ENCODE data around the gene CRBN. TPM values are rescaled to one million over a fixed set of nuclear protein-coding genes. Genes with fewer than 3 reads are reported as not detected.

Gene CRBN
- total and polyA plus RNA-seq, 9 of the 15 experiments (the other 6 are each of a cell fraction or from before 2014, with no cell fraction given), result 40.8 to 331 (median 57.4) TPM

DNA sequence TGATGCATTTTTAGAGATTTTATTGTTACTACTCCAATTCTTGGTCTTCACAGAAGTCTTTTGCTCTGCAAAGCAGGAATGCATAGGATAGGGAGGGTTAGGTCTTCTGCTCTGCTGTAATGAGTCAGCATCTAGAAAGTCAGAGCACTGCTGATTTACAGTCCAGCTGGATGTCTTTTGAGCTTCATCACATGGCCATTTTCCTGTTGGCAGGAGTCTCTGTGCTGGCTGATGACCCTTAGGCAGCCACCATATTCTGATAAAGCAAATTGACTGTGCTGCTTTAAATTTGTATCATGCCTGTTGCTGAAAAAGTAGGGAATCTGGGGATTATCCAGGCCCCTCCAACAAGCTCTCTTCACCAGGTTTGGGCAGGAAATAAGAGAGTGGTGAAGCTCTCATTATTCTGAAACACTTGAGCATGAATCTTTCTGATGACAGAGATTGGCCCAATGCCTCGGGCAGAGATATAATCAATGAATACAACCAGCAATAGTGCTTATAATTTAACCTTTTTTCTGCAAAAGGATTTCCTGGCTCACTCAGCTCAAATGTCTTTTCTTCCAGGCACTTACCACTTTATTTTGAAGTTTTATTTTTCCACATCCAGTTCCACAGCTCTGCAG lies 9.7 kb upstream of the CRBN start (continued):
- TF ChIP-seq ZNF76 (CRISPR knock-in tag; IDR thresholded peaks at IDR 0.05; ENCODE audit: borderline replicate concordance), result no peak
- no peak for TF ChIP-seq HLTF (IDR thresholded peaks at IDR 0.05)
- TF ChIP-seq, protein P1, sequence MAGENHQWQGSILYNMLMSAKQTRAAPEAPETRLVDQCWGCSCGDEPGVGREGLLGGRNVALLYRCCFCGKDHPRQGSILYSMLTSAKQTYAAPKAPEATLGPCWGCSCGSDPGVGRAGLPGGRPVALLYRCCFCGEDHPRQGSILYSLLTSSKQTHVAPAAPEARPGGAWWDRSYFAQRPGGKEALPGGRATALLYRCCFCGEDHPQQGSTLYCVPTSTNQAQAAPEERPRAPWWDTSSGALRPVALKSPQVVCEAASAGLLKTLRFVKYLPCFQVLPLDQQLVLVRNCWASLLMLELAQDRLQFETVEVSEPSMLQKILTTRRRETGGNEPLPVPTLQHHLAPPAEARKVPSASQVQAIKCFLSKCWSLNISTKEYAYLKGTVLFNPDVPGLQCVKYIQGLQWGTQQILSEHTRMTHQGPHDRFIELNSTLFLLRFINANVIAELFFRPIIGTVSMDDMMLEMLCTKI (IDR thresholded peaks at IDR 0.05; ENCODE audit: partially characterized antibody), result no peak
- TF ChIP-seq DPF2 (IDR thresholded peaks at IDR 0.05), result peak; percentile 72
- TF ChIP-seq CBX3 (IDR thresholded peaks at IDR 0.05; ENCODE audit: borderline replicate concordance in 1 of 2, low read length in 2 of 2), result 0 out of 3 replicates have a peak, but pooled peaks of 1 of the 2 experiments have one; percentile 28
- no peak for TF ChIP-seq MYNN (IDR thresholded peaks at IDR 0.05)
- no peak for TF ChIP-seq MYNN (CRISPR knock-in tag; IDR thresholded peaks at IDR 0.05)
- TF ChIP-seq TGIF2 (CRISPR knock-in tag; IDR thresholded peaks at IDR 0.05), result no peak
- TF ChIP-seq MEF2D (tag; conservative IDR thresholded peaks at IDR 0.05; ENCODE audit: low read depth), result peak; percentile 46; the same call in 1 of the 2 replicates
- TF ChIP-seq, protein P2, sequence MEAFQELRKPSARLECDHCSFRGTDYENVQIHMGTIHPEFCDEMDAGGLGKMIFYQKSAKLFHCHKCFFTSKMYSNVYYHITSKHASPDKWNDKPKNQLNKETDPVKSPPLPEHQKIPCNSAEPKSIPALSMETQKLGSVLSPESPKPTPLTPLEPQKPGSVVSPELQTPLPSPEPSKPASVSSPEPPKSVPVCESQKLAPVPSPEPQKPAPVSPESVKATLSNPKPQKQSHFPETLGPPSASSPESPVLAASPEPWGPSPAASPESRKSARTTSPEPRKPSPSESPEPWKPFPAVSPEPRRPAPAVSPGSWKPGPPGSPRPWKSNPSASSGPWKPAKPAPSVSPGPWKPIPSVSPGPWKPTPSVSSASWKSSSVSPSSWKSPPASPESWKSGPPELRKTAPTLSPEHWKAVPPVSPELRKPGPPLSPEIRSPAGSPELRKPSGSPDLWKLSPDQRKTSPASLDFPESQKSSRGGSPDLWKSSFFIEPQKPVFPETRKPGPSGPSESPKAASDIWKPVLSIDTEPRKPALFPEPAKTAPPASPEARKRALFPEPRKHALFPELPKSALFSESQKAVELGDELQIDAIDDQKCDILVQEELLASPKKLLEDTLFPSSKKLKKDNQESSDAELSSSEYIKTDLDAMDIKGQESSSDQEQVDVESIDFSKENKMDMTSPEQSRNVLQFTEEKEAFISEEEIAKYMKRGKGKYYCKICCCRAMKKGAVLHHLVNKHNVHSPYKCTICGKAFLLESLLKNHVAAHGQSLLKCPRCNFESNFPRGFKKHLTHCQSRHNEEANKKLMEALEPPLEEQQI (IDR thresholded peaks at IDR 0.05), result no peak
- no peak for TF ChIP-seq RAD21 (CRISPR knock-in tag; conservative IDR thresholded peaks at IDR 0.05 in 1 of 2, IDR thresholded peaks at IDR 0.05 in 1 of 2)
- peak in 1 of 2 experiments; percentile 62; a peak in 1 of 4 replicates for TF ChIP-seq RCOR1 (IDR thresholded peaks at IDR 0.05; ENCODE audit: borderline replicate concordance in 1 of 2, low read depth in 2 of 2, low read length in 2 of 2)
- TF ChIP-seq, protein P3, sequence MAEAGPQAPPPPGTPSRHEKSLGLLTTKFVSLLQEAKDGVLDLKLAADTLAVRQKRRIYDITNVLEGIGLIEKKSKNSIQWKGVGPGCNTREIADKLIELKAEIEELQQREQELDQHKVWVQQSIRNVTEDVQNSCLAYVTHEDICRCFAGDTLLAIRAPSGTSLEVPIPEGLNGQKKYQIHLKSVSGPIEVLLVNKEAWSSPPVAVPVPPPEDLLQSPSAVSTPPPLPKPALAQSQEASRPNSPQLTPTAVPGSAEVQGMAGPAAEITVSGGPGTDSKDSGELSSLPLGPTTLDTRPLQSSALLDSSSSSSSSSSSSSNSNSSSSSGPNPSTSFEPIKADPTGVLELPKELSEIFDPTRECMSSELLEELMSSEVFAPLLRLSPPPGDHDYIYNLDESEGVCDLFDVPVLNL (CRISPR knock-in tag; IDR thresholded peaks at IDR 0.05; ENCODE audit: low read depth), result no peak
- TF ChIP-seq, protein P4, sequence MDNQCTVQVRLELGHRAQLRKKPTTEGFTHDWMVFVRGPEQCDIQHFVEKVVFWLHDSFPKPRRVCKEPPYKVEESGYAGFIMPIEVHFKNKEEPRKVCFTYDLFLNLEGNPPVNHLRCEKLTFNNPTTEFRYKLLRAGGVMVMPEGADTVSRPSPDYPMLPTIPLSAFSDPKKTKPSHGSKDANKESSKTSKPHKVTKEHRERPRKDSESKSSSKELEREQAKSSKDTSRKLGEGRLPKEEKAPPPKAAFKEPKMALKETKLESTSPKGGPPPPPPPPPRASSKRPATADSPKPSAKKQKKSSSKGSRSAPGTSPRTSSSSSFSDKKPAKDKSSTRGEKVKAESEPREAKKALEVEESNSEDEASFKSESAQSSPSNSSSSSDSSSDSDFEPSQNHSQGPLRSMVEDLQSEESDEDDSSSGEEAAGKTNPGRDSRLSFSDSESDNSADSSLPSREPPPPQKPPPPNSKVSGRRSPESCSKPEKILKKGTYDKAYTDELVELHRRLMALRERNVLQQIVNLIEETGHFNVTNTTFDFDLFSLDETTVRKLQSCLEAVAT (IDR thresholded peaks at IDR 0.05), result no peak
- TF ChIP-seq ARNT (IDR thresholded peaks at IDR 0.05), result no peak
- TF ChIP-seq SMARCA5 (IDR thresholded peaks at IDR 0.05), result no peak
- no peak for TF ChIP-seq ZNF23 (CRISPR knock-in tag; IDR thresholded peaks at IDR 0.05)
- TF ChIP-seq MAFF (IDR thresholded peaks at IDR 0.05; ENCODE audit: low read length), result peak; percentile 72
- no peak for TF ChIP-seq ZFP1 (CRISPR knock-in tag; IDR thresholded peaks at IDR 0.05)
- peak; percentile 53 for TF ChIP-seq CBFA2T2 (conservative IDR thresholded peaks at IDR 0.05)
- TF ChIP-seq, protein P5, sequence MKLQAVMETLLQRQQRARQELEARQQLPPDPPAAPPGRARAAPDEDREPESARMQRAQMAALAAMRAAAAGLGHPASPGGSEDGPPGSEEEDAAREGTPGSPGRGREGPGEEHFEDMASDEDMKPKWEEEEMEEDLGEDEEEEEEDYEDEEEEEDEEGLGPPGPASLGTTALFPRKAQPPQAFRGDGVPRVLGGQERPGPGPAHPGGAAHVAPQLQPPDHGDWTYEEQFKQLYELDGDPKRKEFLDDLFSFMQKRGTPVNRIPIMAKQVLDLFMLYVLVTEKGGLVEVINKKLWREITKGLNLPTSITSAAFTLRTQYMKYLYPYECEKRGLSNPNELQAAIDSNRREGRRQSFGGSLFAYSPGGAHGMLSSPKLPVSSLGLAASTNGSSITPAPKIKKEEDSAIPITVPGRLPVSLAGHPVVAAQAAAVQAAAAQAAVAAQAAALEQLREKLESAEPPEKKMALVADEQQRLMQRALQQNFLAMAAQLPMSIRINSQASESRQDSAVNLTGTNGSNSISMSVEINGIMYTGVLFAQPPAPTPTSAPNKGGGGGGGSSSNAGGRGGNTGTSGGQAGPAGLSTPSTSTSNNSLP (IDR thresholded peaks at IDR 0.05; ENCODE audit: borderline replicate concordance, low read depth, low read length), result no peak

Measured in K562 (cell line).